Measurements from ENCODE around the gene BAG5.

DNA sequence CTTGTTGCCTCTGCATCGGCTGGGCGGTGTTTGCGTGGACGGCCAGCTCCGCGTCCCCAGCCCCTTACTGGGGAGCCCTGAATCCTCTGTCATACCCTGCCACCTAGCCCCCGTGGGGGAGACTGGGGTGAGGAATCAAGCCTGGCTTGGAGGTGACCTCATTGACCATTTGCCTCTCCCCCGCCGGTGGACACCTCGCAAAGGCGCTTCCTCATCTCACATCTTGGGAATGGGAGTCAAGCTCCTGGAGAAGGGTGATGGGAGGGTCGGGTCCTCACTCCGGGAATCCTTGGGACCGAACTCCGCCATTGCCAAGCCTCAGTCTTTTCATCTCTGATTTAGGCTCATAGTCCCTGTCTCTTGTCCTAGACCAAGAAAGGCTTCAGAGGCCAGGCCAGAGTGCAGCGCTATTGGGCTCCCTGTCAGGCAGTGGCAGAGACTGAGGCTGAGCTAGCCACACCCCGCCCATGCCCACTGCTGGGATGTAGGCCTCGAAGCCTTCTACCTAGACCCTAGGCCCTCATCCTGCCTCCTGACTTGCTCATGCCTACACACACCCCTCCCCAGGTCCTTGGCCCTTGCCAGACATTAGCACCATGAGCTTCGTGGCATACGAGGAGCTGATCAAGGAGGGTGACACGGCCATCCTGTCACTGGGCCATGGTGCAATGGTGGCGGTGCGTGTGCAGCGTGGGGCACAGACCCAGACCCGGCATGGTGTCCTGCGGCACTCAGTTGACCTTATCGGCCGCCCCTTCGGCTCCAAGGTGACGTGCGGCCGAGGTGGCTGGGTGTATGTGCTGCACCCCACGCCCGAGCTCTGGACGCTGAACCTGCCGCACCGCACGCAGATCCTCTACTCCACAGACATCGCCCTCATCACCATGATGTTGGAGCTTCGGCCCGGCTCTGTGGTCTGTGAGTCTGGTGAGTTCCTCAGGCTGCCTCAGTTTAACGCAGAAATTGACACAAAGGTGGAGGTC, 32.8 kb downstream of the BAG5 start:
- no peak for TF ChIP-seq POLR2AphosphoS5 (IDR thresholded peaks at IDR 0.05; ENCODE audit: borderline replicate concordance, low read depth, low read length)
- TF ChIP-seq EZH2 (IDR thresholded peaks at IDR 0.05), result no peak

All from SK-N-MC (cell line).